Motor neuron (in vitro differentiated cells): ENCODE measurements around the gene GAMT. TPM values are rescaled to one million over a fixed set of nuclear protein-coding genes. Genes with fewer than 3 reads are reported as not detected.

Experiments used
- ATAC-seq, 8 experiments: fragments of 200-7000 bp; cut with Tn5 transposase; replicated peaks in 6 of 8; 2 replicates each; pipeline ENCODE4 v1.8.0; 2021; ENCODE audit warnings: mild to moderate bottlenecking in 8 of 8, moderate library complexity in 8 of 8
- H3K27ac ChIP-seq, 2 donors: fragments of 250-450 bp; sonication (Bioruptor Pico); 2 replicates each; pipeline ENCODE4 v1.9.0; 2021; ENCODE audit warnings: antibody characterized with exemption in 2 of 2, mild to moderate bottlenecking in 2 of 2, moderate library complexity in 1 of 2
- H3K4me1 ChIP-seq, 2 donors: fragments of 250-450 bp; sonication (Bioruptor Pico); replicated peaks in 1 of 2; 2 replicates each; pipeline ENCODE4 v1.6.1; 2021; ENCODE audit warnings: antibody characterized with exemption in 2 of 2, mild to moderate bottlenecking in 2 of 2, moderate library complexity in 1 of 2
- H3K4me3 ChIP-seq, 5 donors: fragments of 250-450 bp; sonication (Bioruptor Pico); 2 replicates each; pipeline ENCODE4 v1.9.0; 2021; ENCODE audit warnings: antibody characterized with exemption in 5 of 5, mild to moderate bottlenecking in 5 of 5, moderate library complexity in 4 of 5
- WGBS, 10 experiments: fragments of 450-650 bp; shearing (Covaris generic); methylation state at CpG; one replicate each; pipeline ENCODE4 v1.0.0; 2022; 5-methylcytosine and 5-hydroxymethylcytosine counted together
- in situ Hi-C, 9 experiments: fragments of 400-800 bp; cut with MboI; loops; one replicate each; pipeline ENCODE4 v1.15.0; 2021; ENCODE audit warnings: low sequenced_read_pairs in 9 of 9, low pct_unique_long_range_greater_than_20kb in 2 of 9; ENCODE audit not compliant: unreplicated experiment in 9 of 9
- total RNA-seq, 8 experiments: library from RNA; unstranded; fragments of 300-600 nt; gene quantifications; 2 replicates each; pipeline versions ENCODE4 v1.2.3 to v1.2.4, GENCODE V29; 2022

GAMT gene
- total RNA-seq, 8 experiments from 2014 or later: 18.6 to 38.9 (median 27.6) TPM

GRCh38 chr19:1411255-1412191 is 10.2 kb upstream of the GAMT start:
- H3K27ac ChIP-seq: no peak overlapping the region
- peaks cover 40 to 53% of the 10 kb centered on the region in 2 donors for H3K4me1 ChIP-seq
- in situ Hi-C loops: no loop called here
- ATAC-seq: peak in 3 of 8 experiments; percentile 5 to 16 (median 8)
- no peak overlapping the region for H3K4me3 ChIP-seq
- WGBS, 10 experiments: 73 to 93% (median 78%) methylated on average over 3 to 8 of the region's 29 CpGs; no CpG with 5 or more reads in 7 of the 10 experiments

DNA sequence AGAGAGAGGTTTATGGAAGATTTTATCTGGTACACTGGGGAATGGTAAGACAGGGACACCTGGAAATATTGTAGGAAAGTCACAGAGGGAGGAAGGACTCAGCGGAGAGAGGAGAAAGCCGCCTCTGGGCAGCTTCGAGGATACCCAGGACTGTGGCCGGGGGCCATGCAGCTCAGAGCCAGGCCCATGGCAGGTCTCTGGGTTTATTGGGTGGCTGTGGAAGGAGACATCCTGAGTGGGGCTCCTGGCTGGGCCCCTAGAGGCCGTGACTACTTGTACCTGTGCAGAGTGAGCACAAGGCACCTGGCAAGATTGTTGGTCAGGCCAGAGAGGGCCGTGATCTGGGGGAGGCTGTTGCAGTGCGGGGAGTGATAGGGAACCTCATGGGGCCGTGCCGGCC is 9.4 kb upstream of the GAMT start:
- no peak overlapping the region for H3K4me3 ChIP-seq
- H3K4me1 ChIP-seq: peaks cover 33 to 46% of the 10 kb centered on the region in 2 donors
- no peak for ATAC-seq
- WGBS, 10 experiments: 97 to 100% methylated on average over 2 to 5 of the region's 9 CpGs; no CpG with 5 or more reads in 8 of the 10 experiments
- in situ Hi-C loops: no loop called here
- H3K27ac ChIP-seq: no peak overlapping the region

GRCh38 chr19:1410136-1410786 is 8.9 kb upstream of the GAMT start:
- peaks cover 29 to 41% of the 10 kb centered on the region in 2 donors for H3K4me1 ChIP-seq
- no peak for ATAC-seq
- in situ Hi-C loops: no loop called here
- no peak overlapping the region for H3K27ac ChIP-seq
- WGBS, 10 experiments: 40 to 97% (median 80%) methylated on average over 1 to 14 of the region's 23 CpGs; no CpG with 5 or more reads in 4 of the 10 experiments
- no peak overlapping the region for H3K4me3 ChIP-seq

DNA sequence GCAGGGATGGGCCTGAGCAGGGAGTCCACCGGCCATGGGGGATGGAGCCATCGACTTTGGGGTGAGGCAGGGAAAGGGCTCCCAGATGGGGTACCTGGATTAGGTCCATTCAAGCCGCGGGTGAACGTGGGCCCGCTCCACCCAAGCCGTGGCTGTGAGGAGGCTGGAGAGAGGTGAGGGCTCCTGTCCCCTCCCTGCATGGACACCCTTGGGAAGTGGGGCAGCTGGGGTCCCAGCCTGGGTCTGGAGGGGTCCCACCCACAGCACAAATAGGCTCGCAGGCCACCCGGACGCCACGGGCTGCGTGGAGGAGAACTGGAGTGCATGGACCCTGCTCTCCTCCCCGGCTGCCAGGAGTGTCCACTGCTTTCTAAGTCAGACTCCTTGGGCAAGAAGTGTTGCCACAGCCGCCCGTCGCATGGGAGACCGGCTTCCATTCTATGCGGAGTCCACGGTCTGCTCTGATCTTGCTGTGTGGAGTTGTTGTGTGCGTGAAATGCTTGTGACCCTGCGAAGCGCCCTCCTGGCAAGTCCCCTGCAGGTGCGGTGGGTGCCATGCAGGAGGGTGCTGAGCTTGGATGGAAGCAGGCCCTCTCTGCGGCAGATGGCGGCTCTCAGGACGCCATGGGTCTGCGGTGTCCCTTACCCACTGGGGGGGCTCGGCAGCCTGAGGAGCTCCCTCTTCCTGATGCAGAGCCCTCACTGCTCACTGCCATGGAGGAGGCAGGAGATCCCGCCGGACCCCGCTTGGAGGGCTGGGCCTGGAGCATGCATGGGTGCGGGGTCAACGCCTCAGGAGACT is 8.1 kb upstream of the GAMT start:
- peak overlapping the region; percentile 54 to 100 (median 78) for H3K4me3 ChIP-seq
- 0 to 48% methylated on average over 1 to 16 of the region's 33 CpGs; no CpG with 5 or more reads in 8 of the 10 experiments for WGBS, 10 experiments
- peaks cover 25 to 34% of the 10 kb centered on the region in 2 donors for H3K4me1 ChIP-seq
- H3K27ac ChIP-seq: peak overlapping the region in 1 of 2 donors; percentile 58
- in situ Hi-C loops: no loop called here
- no peak for ATAC-seq

GRCh38 chr19:1408300-1409203 is 7.2 kb upstream of the GAMT start:
- 0 to 1% (median 0%) methylated on average over 1 to 14 of the region's 69 CpGs; no CpG with 5 or more reads in 4 of the 10 experiments for WGBS, 10 experiments
- peaks cover 25 to 30% of the 10 kb centered on the region in 2 donors for H3K4me1 ChIP-seq
- peak overlapping the region; percentile 54 to 100 (median 78) for H3K4me3 ChIP-seq
- peak overlapping the region; percentile 85 to 92 for H3K27ac ChIP-seq
- peak; percentile 3 to 36 (median 10) for ATAC-seq
- in situ Hi-C loops: no loop called here

GRCh38 chr19:1407528-1408299 is 6.4 kb upstream of the GAMT start, which contains the start of gene DAZAP1:
DAZAP1 (plus strand) TSS chr19:1407586; CDS start chr19:1407774, 188 bp downstream.
- 0% methylated on average over 3 to 5 of the region's 121 CpGs; no CpG with 5 or more reads in 8 of the 10 experiments for WGBS, 10 experiments
- in situ Hi-C loops: no loop called here
- Histone ChIP-seq H3K4me3 (peak within 1 kb of the TSS; percentile 54 to 100 (median 78)), H3K4me1 (peaks cover 28 to 34% of the 10 kb centered on the region in 2 donors), H3K27ac (peak within 1 kb of the TSS; percentile 85 to 92)
- ATAC-seq: peak in 7 of 8 experiments; percentile 9 to 21 (median 12)

GRCh38 chr19:1406774-1407527 is 5.6 kb upstream of the GAMT start:
- Histone ChIP-seq H3K4me3 (peak overlapping the region; percentile 54 to 100 (median 78)), H3K27ac (peak overlapping the region in 1 of 2 donors; percentile 92), H3K4me1 (peaks cover 29 to 32% of the 10 kb centered on the region in 2 donors)
- in situ Hi-C loops: no loop called here
- peak; percentile 51 to 85 (median 78) for ATAC-seq
- 0 to 12% (median 0%) methylated on average over 3 to 30 of the region's 72 CpGs; no CpG with 5 or more reads in 3 of the 10 experiments for WGBS, 10 experiments

DNA sequence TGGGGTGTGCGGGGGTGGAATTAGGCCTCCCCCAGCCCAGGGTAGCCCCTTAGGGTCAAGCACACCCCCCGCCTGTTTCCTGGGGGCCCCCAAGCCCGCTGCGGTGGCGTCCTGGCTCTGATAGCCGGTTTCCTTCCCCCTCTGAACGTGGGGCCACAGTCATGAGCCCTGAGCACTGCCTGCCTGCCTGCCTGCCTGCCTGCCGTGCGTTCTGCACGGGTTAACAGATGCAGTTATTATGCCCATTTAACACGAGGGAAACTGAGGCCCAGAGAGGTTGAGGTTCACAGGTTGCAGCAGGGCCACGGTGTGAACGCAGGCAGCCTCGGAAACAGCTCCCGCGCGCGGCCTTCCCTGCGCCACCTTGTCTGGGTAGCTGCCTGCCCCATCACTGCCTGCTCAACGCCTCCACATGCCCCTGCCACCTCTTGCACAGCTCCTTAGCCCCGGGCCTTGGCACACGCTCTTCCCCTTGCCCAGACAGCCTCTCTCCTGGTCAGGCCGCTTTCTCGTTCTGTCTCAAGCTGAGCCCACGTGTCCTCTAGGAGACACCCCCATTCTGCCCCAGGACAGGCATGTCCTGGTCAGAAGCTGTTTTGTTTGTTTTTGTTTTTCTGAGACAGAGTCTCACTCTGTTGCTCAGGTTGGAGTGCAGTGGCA is 1.2 kb upstream of the GAMT start:
- in situ Hi-C loops: no loop called here
- peaks cover 5 to 12% of the 10 kb centered on the region in 2 donors for H3K4me1 ChIP-seq
- WGBS, 10 experiments: 30 to 79% (median 64%) methylated on average over 2 to 16 of the region's 25 CpGs; no CpG with 5 or more reads in 5 of the 10 experiments
- no peak overlapping the region for H3K27ac ChIP-seq
- ATAC-seq: peak in 2 of 8 experiments; percentile 3 to 6
- peak overlapping the region in 4 of 5 donors; percentile 2 to 21 (median 6) for H3K4me3 ChIP-seq

DNA sequence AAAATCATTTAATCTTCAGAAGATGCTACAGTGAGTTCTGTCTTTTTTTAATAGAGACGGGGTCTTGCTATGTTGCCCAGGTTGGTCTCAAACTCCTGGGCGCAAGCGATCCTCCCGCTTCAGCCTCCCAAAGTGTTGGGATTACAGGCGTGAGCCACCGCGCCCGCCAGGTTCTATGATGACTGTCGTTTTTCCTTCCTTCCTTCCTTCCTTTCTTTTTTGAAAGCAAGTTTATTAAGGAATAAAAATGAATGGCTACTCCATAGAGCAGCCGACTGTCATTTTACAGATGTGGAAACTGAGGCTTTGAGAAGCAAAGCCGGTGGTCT is 511 bp upstream of the GAMT start:
- peaks cover 5 to 12% of the 10 kb centered on the region in 2 donors for H3K4me1 ChIP-seq
- no peak overlapping the region for H3K27ac ChIP-seq
- no peak for ATAC-seq
- WGBS, 10 experiments: 8 to 100% (median 69%) methylated on average over 1 to 8 of the region's 11 CpGs; no CpG with 5 or more reads in 6 of the 10 experiments
- H3K4me3 ChIP-seq: peak overlapping the region; percentile 41 to 56 (median 51)
- in situ Hi-C loops: no loop called here
